Measurements from ENCODE around the gene MRPL38.

The MRPL38 gene

GRCh38 chr17:75904749-75905521, at the start of gene MRPL38:
MRPL38 (minus strand) TSS chr17:75904884; CDS start chr17:75904875, 9 bp downstream.
- peak; percentile 94 for DNase-seq (ENCODE audit: low spot score)
- peak; percentile 60 for FAIRE-seq

- DNase-seq (ENCODE audit: low spot score): no peak
- FAIRE-seq: peak; percentile 7
These were observed 46.3 kb upstream of the MRPL38 start for GRCh38 chr17:75950855-75951554.

- no peak for DNase-seq (ENCODE audit: low spot score)
These were observed 45.7 kb upstream of the MRPL38 start for GRCh38 chr17:75950421-75950820.

GRCh38 chr17:75945211-75945610, 40.5 kb upstream of the MRPL38 start:
- FAIRE-seq (no peak), DNase-seq (ENCODE audit: low spot score) (no peak)

More at GRCh38 chr17:75950421-75950820, 45.7 kb upstream of the MRPL38 start:
- FAIRE-seq: no peak

- no peak for FAIRE-seq
- no peak for DNase-seq (ENCODE audit: low spot score)
These were observed 38.8 kb upstream of the MRPL38 start for GRCh38 chr17:75943491-75943890.

GRCh38 chr17:75942473-75942872, 37.8 kb upstream of the MRPL38 start:
- no peak for FAIRE-seq
- no peak for DNase-seq (ENCODE audit: low spot score)

GRCh38 chr17:75941442-75941819, 36.7 kb upstream of the MRPL38 start:
- FAIRE-seq (no peak), DNase-seq (ENCODE audit: low spot score) (no peak)

- DNase-seq (ENCODE audit: low spot score) (peak; percentile 92), FAIRE-seq (peak; percentile 72)
These were observed 36.2 kb upstream of the MRPL38 start, which contains the start of gene FBF1 for GRCh38 chr17:75940727-75941441. FBF1 (minus strand) TSS chr17:75941042; CDS start chr17:75938149, 2,893 bp downstream.

GRCh38 chr17:75937652-75938051, 33.0 kb upstream of the MRPL38 start:
- no peak for FAIRE-seq
- DNase-seq (ENCODE audit: low spot score): no peak

GRCh38 chr17:75933808-75934207, 29.1 kb upstream of the MRPL38 start:
- DNase-seq (ENCODE audit: low spot score) (no peak), FAIRE-seq (no peak)

- no peak for FAIRE-seq
These were observed 28.2 kb upstream of the MRPL38 start for GRCh38 chr17:75932852-75933251.

GRCh38 chr17:75931062-75931461, 26.4 kb upstream of the MRPL38 start:
- no peak for FAIRE-seq
- DNase-seq (ENCODE audit: low spot score): no peak

More at GRCh38 chr17:75932852-75933251, 28.2 kb upstream of the MRPL38 start:
- DNase-seq (ENCODE audit: low spot score): no peak

- FAIRE-seq (no peak), DNase-seq (ENCODE audit: low spot score) (no peak)
These were observed 22.7 kb upstream of the MRPL38 start for GRCh38 chr17:75927286-75927922.

GRCh38 chr17:75926456-75926855, 21.8 kb upstream of the MRPL38 start:
- no peak for FAIRE-seq
- no peak for DNase-seq (ENCODE audit: low spot score)

- no peak for DNase-seq (ENCODE audit: low spot score)
- no peak for FAIRE-seq
These were observed 21.2 kb upstream of the MRPL38 start for GRCh38 chr17:75925912-75926311.

GRCh38 chr17:75925103-75925502, 20.4 kb upstream of the MRPL38 start:
- FAIRE-seq (no peak), DNase-seq (ENCODE audit: low spot score) (no peak)

GRCh38 chr17:75922963-75923874, 18.5 kb upstream of the MRPL38 start:
- DNase-seq (ENCODE audit: low spot score): no peak
- no peak for FAIRE-seq

- FAIRE-seq (no peak), DNase-seq (ENCODE audit: low spot score) (no peak)
These were observed 17.7 kb upstream of the MRPL38 start for GRCh38 chr17:75922173-75922961.

- no peak for DNase-seq (ENCODE audit: low spot score)
- no peak for FAIRE-seq
These were observed 16.9 kb upstream of the MRPL38 start for GRCh38 chr17:75921596-75921995.
